Hepatocyte (in vitro differentiated cells): ENCODE results near the gene KRTAP10-1.

Source experiments
- EZH2 ChIP-seq: fragments of 200-600 bp; sonication (generic); IDR thresholded peaks from 2 replicates; pipeline ENCODE4 v1.6.1; 2016; ENCODE audit warnings: antibody characterized with exemption, mild to moderate bottlenecking, borderline replicate concordance
- EZH2phosphoT487 ChIP-seq: fragments of 200-600 bp; sonication (generic); IDR thresholded peaks from one replicate; pipeline ENCODE4 v1.6.1; 2018; ENCODE audit warnings: antibody characterized with exemption, mild to moderate bottlenecking, low read depth, moderate library complexity; ENCODE audit not compliant: unreplicated experiment, severe bottlenecking
- TF ChIP-seq, protein P1 (sequence below): fragments of 200-600 bp; sonication (generic); IDR thresholded peaks from 2 replicates; pipeline ENCODE4 v1.5.1; 2016; ENCODE audit warnings: antibody characterized with exemption, mild to moderate bottlenecking; ENCODE audit not compliant: poor library complexity

GRCh38 chr21:44528634-44528995 is 11.4 kb downstream of the KRTAP10-1 start:
- TF ChIP-seq, protein P1, sequence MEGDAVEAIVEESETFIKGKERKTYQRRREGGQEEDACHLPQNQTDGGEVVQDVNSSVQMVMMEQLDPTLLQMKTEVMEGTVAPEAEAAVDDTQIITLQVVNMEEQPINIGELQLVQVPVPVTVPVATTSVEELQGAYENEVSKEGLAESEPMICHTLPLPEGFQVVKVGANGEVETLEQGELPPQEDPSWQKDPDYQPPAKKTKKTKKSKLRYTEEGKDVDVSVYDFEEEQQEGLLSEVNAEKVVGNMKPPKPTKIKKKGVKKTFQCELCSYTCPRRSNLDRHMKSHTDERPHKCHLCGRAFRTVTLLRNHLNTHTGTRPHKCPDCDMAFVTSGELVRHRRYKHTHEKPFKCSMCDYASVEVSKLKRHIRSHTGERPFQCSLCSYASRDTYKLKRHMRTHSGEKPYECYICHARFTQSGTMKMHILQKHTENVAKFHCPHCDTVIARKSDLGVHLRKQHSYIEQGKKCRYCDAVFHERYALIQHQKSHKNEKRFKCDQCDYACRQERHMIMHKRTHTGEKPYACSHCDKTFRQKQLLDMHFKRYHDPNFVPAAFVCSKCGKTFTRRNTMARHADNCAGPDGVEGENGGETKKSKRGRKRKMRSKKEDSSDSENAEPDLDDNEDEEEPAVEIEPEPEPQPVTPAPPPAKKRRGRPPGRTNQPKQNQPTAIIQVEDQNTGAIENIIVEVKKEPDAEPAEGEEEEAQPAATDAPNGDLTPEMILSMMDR, result no peak
- TF ChIP-seq EZH2 (no peak), EZH2phosphoT487 (no peak)
